HEK293 (cell line): ENCODE data around the gene CFAP99.

Source experiments
- CTCF ChIA-PET: fragments of 350-600 bp; formaldehyde crosslinking; extraction: SDS; loops from one replicate; lab custom pipeline; 2021; ENCODE audit warnings: antibody characterized with exemption; lab: Yijun Ruan, JAX
- POLR2A ChIA-PET: fragments of 300-600 bp; formaldehyde crosslinking; extraction: SDS; loops from one replicate; lab custom pipeline; 2020; ENCODE audit warnings: antibody characterized with exemption, inconsistent platforms; lab: Yijun Ruan, JAX
- H3K27ac ChIP-seq: fragments of 200-500 bp; sonication (Bioruptor generic); 2 replicates; pipeline ENCODE4 v1.5.1; 2014; ENCODE audit warnings: low read depth, low read length, control low read depth, inconsistent platforms; ENCODE audit errors: extremely low read depth
- H3K36me3 ChIP-seq, 2 experiments: fragments of 200-500 bp in 1 of 2; sonication (Bioruptor generic) in 1 of 2; 1 replicate in 1 of 2; 2 replicates in 1 of 2; pipeline ENCODE4 v1.5.1; 2014 to 2017; ENCODE audit warnings: inconsistent platforms in 2 of 2, low read length in 2 of 2; ENCODE audit not compliant: control insufficient read depth in 2 of 2, insufficient read depth in 1 of 2
- H3K4me1 ChIP-seq: fragments of 200-500 bp; sonication (Bioruptor generic); 2 replicates; pipeline ENCODE4 v1.5.1; 2014; ENCODE audit warnings: mild to moderate bottlenecking, low read length, inconsistent platforms; ENCODE audit not compliant: control insufficient read depth, insufficient read depth
- H3K4me3 ChIP-seq: 2 replicates; pipeline ENCODE4 v1.5.1; 2011; ENCODE audit warnings: low read depth, mild to moderate bottlenecking, control low read depth, low read length, moderate library complexity
- H3K9me3 ChIP-seq: fragments of 200-500 bp; sonication (Bioruptor generic); 2 replicates; pipeline ENCODE4 v1.5.1; 2014; ENCODE audit warnings: low read depth, low read length, inconsistent platforms; ENCODE audit not compliant: control insufficient read depth, insufficient read depth
- ELK4 ChIP-seq: IDR thresholded peaks from 2 replicates; pipeline ENCODE4 v1.6.1; 2011; ENCODE audit warnings: mild to moderate bottlenecking, low read depth, low read length, borderline replicate concordance
- GLIS1 ChIP-seq: fragments of 450-650 bp; formaldehyde crosslinking; IDR thresholded peaks from 2 replicates; pipeline ENCODE4 v1.5.1; 2016; ENCODE audit warnings: missing biosample characterization, missing genetic modification characterization
- IKZF3 ChIP-seq: fragments of 450-650 bp; IDR thresholded peaks from 2 replicates; pipeline ENCODE4 v1.5.0; 2018; ENCODE audit warnings: missing biosample characterization, mild to moderate bottlenecking, missing genetic modification characterization, moderate library complexity
- OVOL3 ChIP-seq: fragments of 450-650 bp; formaldehyde crosslinking; IDR thresholded peaks from 2 replicates; pipeline ENCODE4 v1.5.1; 2016; ENCODE audit warnings: missing biosample characterization, missing genetic modification characterization
- PRDM10 ChIP-seq: fragments of 450-650 bp; formaldehyde crosslinking; IDR thresholded peaks from 2 replicates; pipeline ENCODE4 v1.5.1; 2016; ENCODE audit warnings: missing biosample characterization, missing genetic modification characterization
- ZBTB20 ChIP-seq: fragments of 450-650 bp; formaldehyde crosslinking; IDR thresholded peaks from 2 replicates; pipeline ENCODE4 v1.5.1; 2016; ENCODE audit warnings: missing biosample characterization, missing genetic modification characterization
- ZEB2 ChIP-seq: fragments of 450-650 bp; formaldehyde crosslinking; IDR thresholded peaks from 2 replicates; pipeline ENCODE4 v1.5.1; 2016; ENCODE audit warnings: missing biosample characterization, missing genetic modification characterization
- ZNF146 ChIP-seq: fragments of 450-650 bp; formaldehyde crosslinking; IDR thresholded peaks from 2 replicates; pipeline ENCODE4 v1.5.1; 2016; ENCODE audit warnings: missing biosample characterization, missing genetic modification characterization
- ZNF169 ChIP-seq: fragments of 450-650 bp; formaldehyde crosslinking; IDR thresholded peaks from 2 replicates; pipeline ENCODE4 v1.5.1; 2016; ENCODE audit warnings: missing biosample characterization, missing genetic modification characterization
- ZNF37A ChIP-seq: fragments of 450-650 bp; IDR thresholded peaks from 2 replicates; pipeline ENCODE4 v1.5.1; 2018; ENCODE audit warnings: missing biosample characterization, missing genetic modification characterization
- ZNF391 ChIP-seq: fragments of 450-650 bp; formaldehyde crosslinking; IDR thresholded peaks from 2 replicates; pipeline ENCODE4 v1.5.1; 2016; ENCODE audit warnings: low read depth, missing biosample characterization, missing genetic modification characterization, borderline replicate concordance
- ZNF449 ChIP-seq: fragments of 450-650 bp; formaldehyde crosslinking; IDR thresholded peaks from 2 replicates; pipeline ENCODE4 v1.5.1; 2017; ENCODE audit warnings: missing biosample characterization, mild to moderate bottlenecking, missing genetic modification characterization, moderate library complexity
- ZNF510 ChIP-seq: fragments of 450-650 bp; formaldehyde crosslinking; IDR thresholded peaks from 2 replicates; pipeline ENCODE4 v1.5.1; 2018; ENCODE audit warnings: mild to moderate bottlenecking, missing genetic modification characterization, missing biosample characterization; ENCODE audit not compliant: insufficient replicate concordance
- ZNF555 ChIP-seq: fragments of 450-650 bp; formaldehyde crosslinking; conservative IDR thresholded peaks from 2 replicates; pipeline ENCODE4 v1.5.1; 2017; ENCODE audit warnings: missing biosample characterization, mild to moderate bottlenecking, missing genetic modification characterization, inconsistent platforms

Gene CFAP99

GRCh38 chr4:2451036-2451520, 32.3 kb downstream of the CFAP99 start (continued):
- TF ChIP-seq ZEB2 (tag by site-specific recombination): no peak
- TF ChIP-seq ZNF449 (tag by site-specific recombination): no peak
- TF ChIP-seq ELK4: no peak
- TF ChIP-seq ZNF37A (tag by site-specific recombination): no peak
- no peak for TF ChIP-seq IKZF3 (tag by site-specific recombination)
- no peak for TF ChIP-seq ZNF169 (tag by site-specific recombination)
- no peak for TF ChIP-seq PRDM10 (tag by site-specific recombination)
- TF ChIP-seq ZNF510 (tag by site-specific recombination): no peak

GRCh38 chr4:2451821-2452785, 33.3 kb downstream of the CFAP99 start:
- TF ChIP-seq GLIS1 (0 out of 2 replicates have a peak, but pooled peaks have one; percentile 1), ZBTB20 (tag by site-specific recombination) (no peak)
- Histone ChIP-seq H3K36me3 (no peaks in the 10 kb centered on the region), H3K4me1 (no peaks in the 10 kb centered on the region), H3K9me3 (no peaks in the 10 kb centered on the region), H3K27ac (no peak overlapping the region), H3K4me3 (no peak overlapping the region)
- ChIA-PET POLR2A (no interaction called here), CTCF (no interaction called here)

- TF ChIP-seq ZNF391 (tag by site-specific recombination): no peak
- TF ChIP-seq ZNF146 (tag by site-specific recombination): no peak
- no peak for TF ChIP-seq ZNF555 (tag by site-specific recombination)
- no peak for TF ChIP-seq OVOL3 (tag by site-specific recombination)
- no peaks in the 10 kb centered on the region for H3K36me3 ChIP-seq
- no peak overlapping the region for H3K27ac ChIP-seq
- ChIA-PET POLR2A (interaction anchor here (0.7 kb wide), 1 partner anchor 8 kb away, joined by 7 read pairs; no protein-coding TSS in a partner anchor), CTCF (interaction anchor here (0.6 to 0.7 kb wide), 2 partner anchors 8 to 231 kb away, joined by 3 to 6 read pairs; no protein-coding TSS in a partner anchor)
- no peak overlapping the region for H3K4me3 ChIP-seq
- no peaks in the 10 kb centered on the region for H3K9me3 ChIP-seq
- no peaks in the 10 kb centered on the region; the same call in 1 of the 2 replicates for H3K4me1 ChIP-seq
Observed at GRCh38 chr4:2457481-2458295, 38.9 kb downstream of the CFAP99 start.
